ENCODE measurements around the gene DTX2.
"Not testable (repeated sequence)": the region's sequence is repeated elsewhere in the genome, so short reads cannot be mapped to it uniquely, and the experiment has no call there.

- not testable (repeated sequence) for TF ChIP-seq CTCF (IDR thresholded peaks at IDR 0.05; ENCODE audit: low read depth, low read length, missing input control); REST (IDR thresholded peaks at IDR 0.05); RXRA (IDR thresholded peaks at IDR 0.05); RAD21 (IDR thresholded peaks at IDR 0.05); ZBTB33 (IDR thresholded peaks at IDR 0.05); GABPA (IDR thresholded peaks at IDR 0.05 in 1 of 2, conservative IDR thresholded peaks at IDR 0.05 in 1 of 2); MAX (IDR thresholded peaks at IDR 0.05); EGR1 (IDR thresholded peaks at IDR 0.05; ENCODE audit: low read depth in 2 of 2); TAF1 (conservative IDR thresholded peaks at IDR 0.05); JUND (IDR thresholded peaks at IDR 0.05)
Measured at GRCh38 chr7:76460767-76461166, 742 bp upstream of the DTX2 start.

All from liver (tissue), 3 donors.